ENCODE results near the gene RAB11A.
A peak's percentile ranks its signal among the peaks of the same experiment; 100 is the strongest.

The RAB11A gene

DNA sequence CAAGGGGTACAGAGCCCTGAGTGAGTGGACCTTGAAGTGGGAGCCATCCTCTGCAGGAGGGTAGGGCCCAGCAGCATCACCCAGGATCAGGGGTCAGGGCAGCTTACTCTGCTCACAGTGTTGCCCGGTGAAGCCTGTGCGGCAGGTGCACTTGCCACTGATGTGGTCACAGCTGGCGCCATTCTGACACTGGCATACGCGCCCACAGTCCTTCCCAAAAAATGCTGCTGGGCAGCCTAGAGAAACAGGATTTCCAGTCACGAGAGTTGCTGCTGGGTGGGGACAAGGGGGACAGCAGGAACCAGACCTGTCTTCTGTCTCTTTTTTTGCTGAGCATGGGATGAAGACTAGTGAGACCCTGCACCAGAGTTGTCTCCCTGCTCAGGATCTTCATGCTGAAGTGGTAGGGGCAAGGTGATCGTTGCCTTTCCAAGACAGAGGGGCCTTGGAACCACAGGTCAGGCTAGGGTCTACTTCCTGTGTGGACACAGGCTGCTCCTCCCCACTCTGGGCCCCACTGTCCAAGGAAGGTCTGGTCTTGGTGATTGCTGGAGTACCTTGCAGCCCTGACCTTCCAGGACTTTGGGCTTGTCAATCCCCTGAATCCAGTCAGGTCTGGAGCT is 46.9 kb downstream of the RAB11A start:
- Histone ChIP-seq H3K9me3 (ENCODE audit: control insufficient read depth, insufficient read depth, low read length) (no peaks in the 10 kb centered on the region), H4K20me1 (ENCODE audit: control insufficient read depth, insufficient read depth, low read depth, low read length) (no peaks in the 10 kb centered on the region), H3K27ac (ENCODE audit: low read depth, low read length) (no peak overlapping the region), H3K4me3 (ENCODE audit: low read length) (no peak overlapping the region), H3K9me2 (replicated peaks; ENCODE audit: control insufficient read depth, low read length) (no peaks in the 10 kb centered on the region), H3K36me3 (ENCODE audit: control insufficient read depth, low read length) (peaks cover 52% of the 10 kb centered on the region), H3K79me2 (ENCODE audit: control insufficient read depth, low read length) (no peaks in the 10 kb centered on the region), H3K4me2 (ENCODE audit: low read length) (no peak overlapping the region), H3K4me1 (ENCODE audit: control insufficient read depth, low read length) (peaks cover 12% of the 10 kb centered on the region), H3K27me3 (ENCODE audit: control insufficient read depth, low read length) (no peaks in the 10 kb centered on the region), H3F3A (ENCODE audit: control insufficient read depth, insufficient read depth) (no peaks in the 10 kb centered on the region)
- TF ChIP-seq, protein P1, sequence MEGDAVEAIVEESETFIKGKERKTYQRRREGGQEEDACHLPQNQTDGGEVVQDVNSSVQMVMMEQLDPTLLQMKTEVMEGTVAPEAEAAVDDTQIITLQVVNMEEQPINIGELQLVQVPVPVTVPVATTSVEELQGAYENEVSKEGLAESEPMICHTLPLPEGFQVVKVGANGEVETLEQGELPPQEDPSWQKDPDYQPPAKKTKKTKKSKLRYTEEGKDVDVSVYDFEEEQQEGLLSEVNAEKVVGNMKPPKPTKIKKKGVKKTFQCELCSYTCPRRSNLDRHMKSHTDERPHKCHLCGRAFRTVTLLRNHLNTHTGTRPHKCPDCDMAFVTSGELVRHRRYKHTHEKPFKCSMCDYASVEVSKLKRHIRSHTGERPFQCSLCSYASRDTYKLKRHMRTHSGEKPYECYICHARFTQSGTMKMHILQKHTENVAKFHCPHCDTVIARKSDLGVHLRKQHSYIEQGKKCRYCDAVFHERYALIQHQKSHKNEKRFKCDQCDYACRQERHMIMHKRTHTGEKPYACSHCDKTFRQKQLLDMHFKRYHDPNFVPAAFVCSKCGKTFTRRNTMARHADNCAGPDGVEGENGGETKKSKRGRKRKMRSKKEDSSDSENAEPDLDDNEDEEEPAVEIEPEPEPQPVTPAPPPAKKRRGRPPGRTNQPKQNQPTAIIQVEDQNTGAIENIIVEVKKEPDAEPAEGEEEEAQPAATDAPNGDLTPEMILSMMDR (IDR thresholded peaks at IDR 0.05; ENCODE audit: low read depth, low read length, poor library complexity, severe bottlenecking), result no peak

DNA sequence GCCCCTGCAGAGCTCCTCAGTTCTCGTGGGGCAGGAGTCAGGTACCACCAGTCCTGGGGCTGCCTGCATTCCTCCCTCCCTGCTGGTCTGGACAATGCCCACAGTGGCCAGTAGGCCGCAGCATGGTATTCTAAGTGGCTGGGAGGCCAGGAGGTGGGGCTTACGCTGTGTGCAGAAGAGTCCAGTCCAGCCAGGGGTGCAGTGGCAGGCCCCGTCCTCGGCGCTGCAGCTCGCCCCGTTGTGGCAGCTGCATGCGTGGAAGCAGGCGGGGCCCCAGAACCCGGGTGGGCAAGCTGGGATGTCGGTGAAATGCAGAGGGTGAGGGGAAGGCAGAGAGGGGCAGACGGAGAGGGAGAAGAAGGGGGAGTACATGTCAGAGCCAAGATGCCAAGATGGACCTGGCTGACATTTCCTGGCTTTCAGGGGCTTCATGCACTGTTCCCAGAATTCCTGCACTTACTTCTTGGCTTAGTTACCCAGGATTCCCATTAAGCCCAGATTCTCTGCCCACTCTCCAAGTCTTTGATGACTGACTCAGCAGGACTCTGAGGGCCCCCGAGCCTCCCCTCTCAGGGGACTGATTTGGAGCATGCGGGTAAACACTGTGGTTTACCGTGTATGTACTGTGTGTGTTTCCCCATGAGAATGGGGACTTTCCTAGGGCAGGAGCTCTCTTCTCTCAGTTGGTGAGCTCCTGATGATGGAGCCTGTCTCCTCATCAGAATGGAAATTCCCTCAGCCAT is 47.5 kb downstream of the RAB11A start:
- H3K4me1 ChIP-seq (ENCODE audit: control insufficient read depth, low read length), result peaks cover 12% of the 10 kb centered on the region
- no peaks in the 10 kb centered on the region for H4K20me1 ChIP-seq (ENCODE audit: control insufficient read depth, insufficient read depth, low read depth, low read length)

DNA sequence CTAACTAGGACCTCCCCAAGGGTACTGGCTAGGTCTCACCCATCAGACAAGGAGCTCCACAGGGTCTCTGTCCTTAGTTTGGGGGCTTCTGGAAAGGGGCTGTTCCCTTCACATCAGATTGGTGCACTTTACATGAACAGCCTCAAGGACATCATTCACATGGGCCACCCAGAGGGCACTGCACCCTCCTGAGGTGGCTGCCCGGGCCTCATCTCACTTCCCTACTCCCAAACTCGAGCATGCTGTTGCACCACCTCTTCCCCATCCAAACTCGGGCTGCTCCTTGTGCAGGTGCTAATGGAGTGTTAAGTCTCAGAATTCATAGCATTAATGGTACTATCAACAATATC is 48.1 kb downstream of the RAB11A start:
- no peaks in the 10 kb centered on the region for H3K27me3 ChIP-seq (ENCODE audit: control insufficient read depth, low read length)
- H3F3A ChIP-seq (ENCODE audit: control insufficient read depth, insufficient read depth), result no peaks in the 10 kb centered on the region
- no peak overlapping the region for H3K4me2 ChIP-seq (ENCODE audit: low read length)
- no peaks in the 10 kb centered on the region for H4K20me1 ChIP-seq (ENCODE audit: control insufficient read depth, insufficient read depth, low read depth, low read length)
- TF ChIP-seq EZH2phosphoT487 (IDR thresholded peaks at IDR 0.05; ENCODE audit: borderline replicate concordance, low read length), result no peak
- TF ChIP-seq, protein P1 (IDR thresholded peaks at IDR 0.05; ENCODE audit: low read depth, low read length, poor library complexity, severe bottlenecking), result no peak
- peaks cover 56% of the 10 kb centered on the region for H3K36me3 ChIP-seq (ENCODE audit: control insufficient read depth, low read length)
- H3K27ac ChIP-seq (ENCODE audit: low read depth, low read length), result no peak overlapping the region
- H3K9me3 ChIP-seq (ENCODE audit: control insufficient read depth, insufficient read depth, low read length), result no peaks in the 10 kb centered on the region
- no peak overlapping the region for H3K4me3 ChIP-seq (ENCODE audit: low read length)
- no peaks in the 10 kb centered on the region for H3K79me2 ChIP-seq (ENCODE audit: control insufficient read depth, low read length)
- peaks cover 12% of the 10 kb centered on the region for H3K4me1 ChIP-seq (ENCODE audit: control insufficient read depth, low read length)
- no peaks in the 10 kb centered on the region for H3K9me2 ChIP-seq (replicated peaks; ENCODE audit: control insufficient read depth, low read length)

More for the DNA sequence above, 47.5 kb downstream of the RAB11A start:
- H3K36me3 ChIP-seq (ENCODE audit: control insufficient read depth, low read length), result peaks cover 52% of the 10 kb centered on the region
- no peaks in the 10 kb centered on the region for H3K27me3 ChIP-seq (ENCODE audit: control insufficient read depth, low read length)
- H3F3A ChIP-seq (ENCODE audit: control insufficient read depth, insufficient read depth), result no peaks in the 10 kb centered on the region
- no peaks in the 10 kb centered on the region for H3K9me2 ChIP-seq (replicated peaks; ENCODE audit: control insufficient read depth, low read length)
- H3K4me3 ChIP-seq (ENCODE audit: low read length), result no peak overlapping the region
- H3K9me3 ChIP-seq (ENCODE audit: control insufficient read depth, insufficient read depth, low read length), result no peaks in the 10 kb centered on the region
- no peaks in the 10 kb centered on the region for H3K79me2 ChIP-seq (ENCODE audit: control insufficient read depth, low read length)
- TF ChIP-seq EZH2phosphoT487 (IDR thresholded peaks at IDR 0.05; ENCODE audit: borderline replicate concordance, low read length), result no peak
- TF ChIP-seq, protein P1 (IDR thresholded peaks at IDR 0.05; ENCODE audit: low read depth, low read length, poor library complexity, severe bottlenecking), result peak; percentile 19
- no peak overlapping the region for H3K4me2 ChIP-seq (ENCODE audit: low read length)
- no peak overlapping the region for H3K27ac ChIP-seq (ENCODE audit: low read depth, low read length)

Data from DOHH2 (cell line).